Measurements from ENCODE around the gene SSBP1.

DNA sequence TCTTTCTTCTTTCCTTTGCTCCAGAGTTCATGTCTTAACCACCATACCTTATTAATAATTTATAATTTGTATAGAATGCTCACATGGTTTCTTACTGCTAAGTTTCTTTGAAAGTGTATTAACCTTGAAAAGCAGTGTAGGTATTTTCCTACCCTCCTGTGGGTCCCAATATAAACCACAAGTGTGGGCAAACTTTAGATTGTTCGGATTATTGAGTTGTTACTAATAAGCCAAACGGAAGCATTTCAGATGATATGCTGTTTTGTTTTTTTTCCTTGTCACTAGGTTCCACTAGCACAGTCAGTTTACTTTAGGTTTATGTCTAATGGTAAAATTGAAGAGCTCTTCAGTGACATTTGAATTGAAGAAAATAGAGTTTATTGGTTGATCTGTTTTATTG, 10.2 kb downstream of the SSBP1 start:
- no peak for TF ChIP-seq POLR2A (IDR thresholded peaks at IDR 0.05)
- TF ChIP-seq, protein P1, sequence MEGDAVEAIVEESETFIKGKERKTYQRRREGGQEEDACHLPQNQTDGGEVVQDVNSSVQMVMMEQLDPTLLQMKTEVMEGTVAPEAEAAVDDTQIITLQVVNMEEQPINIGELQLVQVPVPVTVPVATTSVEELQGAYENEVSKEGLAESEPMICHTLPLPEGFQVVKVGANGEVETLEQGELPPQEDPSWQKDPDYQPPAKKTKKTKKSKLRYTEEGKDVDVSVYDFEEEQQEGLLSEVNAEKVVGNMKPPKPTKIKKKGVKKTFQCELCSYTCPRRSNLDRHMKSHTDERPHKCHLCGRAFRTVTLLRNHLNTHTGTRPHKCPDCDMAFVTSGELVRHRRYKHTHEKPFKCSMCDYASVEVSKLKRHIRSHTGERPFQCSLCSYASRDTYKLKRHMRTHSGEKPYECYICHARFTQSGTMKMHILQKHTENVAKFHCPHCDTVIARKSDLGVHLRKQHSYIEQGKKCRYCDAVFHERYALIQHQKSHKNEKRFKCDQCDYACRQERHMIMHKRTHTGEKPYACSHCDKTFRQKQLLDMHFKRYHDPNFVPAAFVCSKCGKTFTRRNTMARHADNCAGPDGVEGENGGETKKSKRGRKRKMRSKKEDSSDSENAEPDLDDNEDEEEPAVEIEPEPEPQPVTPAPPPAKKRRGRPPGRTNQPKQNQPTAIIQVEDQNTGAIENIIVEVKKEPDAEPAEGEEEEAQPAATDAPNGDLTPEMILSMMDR (IDR thresholded peaks at IDR 0.05): no peak
- TF ChIP-seq POLR2AphosphoS5 (IDR thresholded peaks at IDR 0.05; ENCODE audit: insufficient read depth in 1 of 2, low read depth in 1 of 2): no peak
